Measurements from ENCODE around the gene CHST13. TPM values are rescaled to one million over a fixed set of nuclear protein-coding genes. Genes with fewer than 3 reads are reported as not detected.

CHST13 gene
- total RNA-seq, 1 donor from 2014 or later = not detected

- TF ChIP-seq CTCF (IDR thresholded peaks at IDR 0.05; ENCODE audit: insufficient read depth, low read length, poor library complexity, severe bottlenecking) = no peak
- Histone ChIP-seq H3K36me3 (ENCODE audit: control insufficient read depth, insufficient read depth, low read length) (no peaks in the 10 kb centered on the region), H3K27me3 (ENCODE audit: control insufficient read depth, insufficient read depth, low read length) (peaks cover 10% of the 10 kb centered on the region), H3K4me3 (ENCODE audit: low read depth, low read length) (no peak overlapping the region)
- DNase-seq (ENCODE audit: low read depth) = no peak
Observed at GRCh38 chr3:126485956-126486355, 38.0 kb upstream of the CHST13 start.

GRCh38 chr3:126486360-126486847, 37.6 kb upstream of the CHST13 start:
- H3K36me3 ChIP-seq (ENCODE audit: control insufficient read depth, insufficient read depth, low read length) = no peaks in the 10 kb centered on the region
- peaks cover 10% of the 10 kb centered on the region for H3K27me3 ChIP-seq (ENCODE audit: control insufficient read depth, insufficient read depth, low read length)
- DNase-seq (ENCODE audit: low read depth) = no peak
- no peak overlapping the region for H3K4me3 ChIP-seq (ENCODE audit: low read depth, low read length)
- TF ChIP-seq CTCF (IDR thresholded peaks at IDR 0.05; ENCODE audit: insufficient read depth, low read length, poor library complexity, severe bottlenecking) = no peak

GRCh38 chr3:126487151-126487771, 36.7 kb upstream of the CHST13 start:
- Histone ChIP-seq H3K27me3 (ENCODE audit: control insufficient read depth, insufficient read depth, low read length) (peaks cover 10% of the 10 kb centered on the region), H3K4me3 (ENCODE audit: low read depth, low read length) (no peak overlapping the region), H3K36me3 (ENCODE audit: control insufficient read depth, insufficient read depth, low read length) (no peaks in the 10 kb centered on the region)
- DNase-seq (ENCODE audit: low read depth) = no peak
- TF ChIP-seq CTCF (IDR thresholded peaks at IDR 0.05; ENCODE audit: insufficient read depth, low read length, poor library complexity, severe bottlenecking) = no peak

GRCh38 chr3:126488185-126488584, 35.8 kb upstream of the CHST13 start:
- no peak for TF ChIP-seq CTCF (IDR thresholded peaks at IDR 0.05; ENCODE audit: insufficient read depth, low read length, poor library complexity, severe bottlenecking)
- Histone ChIP-seq H3K27me3 (ENCODE audit: control insufficient read depth, insufficient read depth, low read length) (peaks cover 10% of the 10 kb centered on the region), H3K4me3 (ENCODE audit: low read depth, low read length) (no peak overlapping the region), H3K36me3 (ENCODE audit: control insufficient read depth, insufficient read depth, low read length) (no peaks in the 10 kb centered on the region)
- no peak for DNase-seq (ENCODE audit: low read depth)

GRCh38 chr3:126488886-126489569, 34.9 kb upstream of the CHST13 start:
- no peak for TF ChIP-seq CTCF (IDR thresholded peaks at IDR 0.05; ENCODE audit: insufficient read depth, low read length, poor library complexity, severe bottlenecking)
- no peak for DNase-seq (ENCODE audit: low read depth)
- H3K27me3 ChIP-seq (ENCODE audit: control insufficient read depth, insufficient read depth, low read length) = peaks cover 10% of the 10 kb centered on the region
- no peak overlapping the region for H3K4me3 ChIP-seq (ENCODE audit: low read depth, low read length)
- no peaks in the 10 kb centered on the region for H3K36me3 ChIP-seq (ENCODE audit: control insufficient read depth, insufficient read depth, low read length)

All from kidney epithelial cell (primary cell).